ENCODE data around the gene BRINP3. TPM values are rescaled to one million over a fixed set of nuclear protein-coding genes. Genes with fewer than 3 reads are reported as not detected.

The BRINP3 gene
- total and polyA plus RNA-seq, 2 donors (not counting 3 experiments of a cell fraction or from before 2014, with no cell fraction given) = not detected

DNA sequence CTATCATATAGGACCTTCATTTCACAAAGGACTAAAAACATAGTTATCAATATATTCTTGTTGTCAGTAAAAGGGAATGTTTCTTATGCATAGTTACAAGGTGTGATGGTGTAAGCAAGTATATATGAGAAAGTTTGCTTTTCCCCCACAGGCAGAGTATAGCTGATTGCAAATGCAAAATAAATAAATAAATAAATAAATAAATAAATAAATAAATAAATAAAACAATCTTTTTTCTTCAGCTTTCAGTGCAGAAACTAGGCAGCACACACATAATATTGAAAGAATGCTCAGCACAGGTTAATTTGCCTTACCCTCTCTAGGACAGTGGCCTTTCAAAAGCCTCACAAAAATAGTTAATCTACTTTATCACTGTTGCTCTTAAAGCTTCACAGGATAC lies 138.8 kb downstream of the BRINP3 start:
- H4K20me1 ChIP-seq (replicated peaks; ENCODE audit: control insufficient read depth, extremely low read depth, insufficient read depth, low read length) = no peaks in the 10 kb centered on the region
- ChIA-PET POLR2A (no interaction called here), CTCF (no interaction called here)
- H3K27ac ChIP-seq (ENCODE audit: insufficient read depth, low read depth, low read length) = no peak overlapping the region
- no peaks in the 10 kb centered on the region for H3K9me3 ChIP-seq (replicated peaks; ENCODE audit: control insufficient read depth, insufficient read depth, low read length)
- no peak for DNase-seq (ENCODE audit: low read depth, low spot score)
- dilution Hi-C loops (cut with MboI; ENCODE audit: extremely low pct_ligation_motif_present, low sequenced_read_pairs) (no loop called here), intact Hi-C loops (cut with micrococcal nuclease) (no loop called here)
- H3K27me3 ChIP-seq (ENCODE audit: control insufficient read depth in 2 of 2, insufficient read depth in 2 of 2, low read length in 2 of 2) = no peaks in the 10 kb centered on the region
- H3K36me3 ChIP-seq (ENCODE audit: control insufficient read depth in 2 of 2, extremely low read depth in 1 of 2, insufficient read depth in 2 of 2, low read length in 2 of 2) = no peaks in the 10 kb centered on the region
- H3K9ac ChIP-seq (replicated peaks; ENCODE audit: extremely low read depth, insufficient read depth, low read length) = no peak overlapping the region
- TF ChIP-seq FOS (IDR thresholded peaks at IDR 0.05; ENCODE audit: borderline replicate concordance, insufficient read depth, low read length) (no peak), MYC (IDR thresholded peaks at IDR 0.05; ENCODE audit: low read depth, low read length) (no peak), CTCF (IDR thresholded peaks at IDR 0.05; ENCODE audit: extremely low read depth in 1 of 2, insufficient read depth in 1 of 2, low read depth in 1 of 2, low read length in 2 of 2) (no peak), MAX (IDR thresholded peaks at IDR 0.05; ENCODE audit: insufficient read depth, insufficient read length) (no peak), EZH2 (IDR thresholded peaks at IDR 0.05; ENCODE audit: borderline replicate concordance, low read depth, low read length, severe bottlenecking) (no peak), POLR2A (IDR thresholded peaks at IDR 0.05; ENCODE audit: low read depth, low read length) (no peak), POLR2AphosphoS5 (IDR thresholded peaks at IDR 0.05; ENCODE audit: insufficient read depth, low read depth, low read length) (no peak)
- H3K4me1 ChIP-seq (ENCODE audit: control insufficient read depth, extremely low read depth, insufficient read depth, low read length) = no peaks in the 10 kb centered on the region
- H3K4me2 ChIP-seq (ENCODE audit: insufficient read depth, low read length) = no peak overlapping the region
- no peaks in the 10 kb centered on the region for H3K79me2 ChIP-seq (ENCODE audit: control insufficient read depth, insufficient read depth, low read length)
- no peak overlapping the region for H3K4me3 ChIP-seq (replicated peaks in 1 of 3; ENCODE audit: insufficient read depth in 1 of 3, low read depth in 1 of 3, low read length in 3 of 3)
- no peaks in the 10 kb centered on the region for H3K9me1 ChIP-seq (replicated peaks; ENCODE audit: control insufficient read depth, extremely low read depth, insufficient read depth, low read length)
- H2AFZ ChIP-seq (ENCODE audit: low read depth, low read length) = no peak overlapping the region
- no peak for FAIRE-seq
- BruUV-seq (replicated peaks) = no TSS peak

All from endothelial cell of umbilical vein (primary cell).